Hair follicular keratinocyte (primary cell): Measurements from ENCODE around the gene SMARCD2. TPM values are rescaled to one million over a fixed set of nuclear protein-coding genes. Genes with fewer than 3 reads are reported as not detected.

Experiments used
- total RNA-seq: library from RNA; depleted of rRNA; stranded (reverse); fragments of >200 nt; gene quantifications from 2 replicates; pipeline ENCODE4 v1.2.3, GENCODE V29; 2015

SMARCD2 gene
- total RNA-seq, result 102 and 138 TPM in 2 replicates

GRCh38 chr17:63842540-63843386 lies at the start of gene SMARCD2:
Gene SMARCD2, minus strand, starts transcription at chr17:63842685. Its CDS starts 11 bp downstream, at chr17:63842674.

GRCh38 chr17:63881935-63882601 lies 39.6 kb upstream of the SMARCD2 start, which contains the start of gene GH2:
Gene GH2, minus strand, starts transcription at chr17:63881944. Its CDS starts 143 bp downstream, at chr17:63881801.

GRCh38 chr17:63873577-63873976 lies 31.1 kb upstream of the SMARCD2 start, which contains the start of gene CSH2:
Gene CSH2, minus strand, starts transcription at chr17:63873677. Its CDS starts 63 bp downstream, at chr17:63873614.

GRCh38 chr17:63827002-63827800 lies 15.3 kb downstream of the SMARCD2 start, which contains the start of the genes FTSJ3 and PSMC5:
Gene FTSJ3, minus strand, starts transcription at chr17:63827663. Its CDS starts 761 bp downstream, at chr17:63826902.
Gene PSMC5, plus strand, starts transcription at chr17:63827431. Its CDS starts 60 bp downstream, at chr17:63827491.

Other genes starting within 250 kb of the SMARCD2 start
- gene TACO1, start 241.8 kb downstream of the SMARCD2 start, total RNA-seq, result 15.7 and 29.0 TPM in 2 replicates
- 15.0 and 16.7 TPM in 2 replicates for gene MAP3K3, start 220.3 kb downstream of the SMARCD2 start, total RNA-seq
- 9.2 and 30.8 TPM in 2 replicates for gene LIMD2, start 142.6 kb downstream of the SMARCD2 start, total RNA-seq
- gene STRADA, start 100.9 kb downstream of the SMARCD2 start, total RNA-seq, result 12.2 and 13.2 TPM in 2 replicates
- gene CCDC47, start 69.1 kb downstream of the SMARCD2 start, total RNA-seq, result 24.7 and 29.5 TPM in 2 replicates
- 25.2 and 28.5 TPM in 2 replicates for gene DDX42, start 68.5 kb downstream of the SMARCD2 start, total RNA-seq
- 52.4 and 91.7 TPM in 2 replicates for gene PSMC5, start 15.3 kb downstream of the SMARCD2 start, total RNA-seq
- 45.0 and 48.1 TPM in 2 replicates for gene FTSJ3, start 15.0 kb downstream of the SMARCD2 start, total RNA-seq
- gene CSH2, start 31.0 kb upstream of the SMARCD2 start, total RNA-seq, result not detected in 2 replicates
- gene GH2, start 39.3 kb upstream of the SMARCD2 start, total RNA-seq, result not detected in 2 replicates
- gene CSH1, start 53.9 kb upstream of the SMARCD2 start, total RNA-seq, result 0.08 TPM in 1 of 2 replicates, not detected in the other
- gene CSHL1, start 68.6 kb upstream of the SMARCD2 start, total RNA-seq, result not detected in 2 replicates
- not detected in 2 replicates for gene GH1, start 76.2 kb upstream of the SMARCD2 start, total RNA-seq
- gene CD79B, start 89.6 kb upstream of the SMARCD2 start, total RNA-seq, result 1.3 TPM in 1 of 2 replicates, not detected in the other
- gene SCN4A, start 130.2 kb upstream of the SMARCD2 start, total RNA-seq, result not detected in 2 replicates
- gene PRR29, start 155.7 kb upstream of the SMARCD2 start, total RNA-seq, result 0.19 TPM in 1 of 2 replicates, not detected in the other
- gene ICAM2, start 177.9 kb upstream of the SMARCD2 start, total RNA-seq, result 0.15 and 0.16 TPM in 2 replicates